K562 (cell line): ENCODE data around the gene CSRP2.

ENCODE experiments used
- BHLHE40 ChIP-seq: IDR thresholded peaks from 2 replicates; pipeline ENCODE4 v1.6.1; 2011; ENCODE audit warnings: low read length, improper control_type of control experiment
- SETDB1 ChIP-seq: IDR thresholded peaks from one replicate; pipeline ENCODE4 v1.6.1; 2012; ENCODE audit warnings: low read length, control low read depth, inconsistent platforms
- SIX5 ChIP-seq, 2 experiments: IDR thresholded peaks; 2 replicates each; pipeline ENCODE4 v1.6.1; 2011; ENCODE audit warnings: low read length in 2 of 2, borderline replicate concordance in 1 of 2, low read depth in 1 of 2, mild to moderate bottlenecking in 1 of 2, moderate library complexity in 1 of 2; ENCODE audit not compliant: insufficient read depth in 1 of 2

DNA sequence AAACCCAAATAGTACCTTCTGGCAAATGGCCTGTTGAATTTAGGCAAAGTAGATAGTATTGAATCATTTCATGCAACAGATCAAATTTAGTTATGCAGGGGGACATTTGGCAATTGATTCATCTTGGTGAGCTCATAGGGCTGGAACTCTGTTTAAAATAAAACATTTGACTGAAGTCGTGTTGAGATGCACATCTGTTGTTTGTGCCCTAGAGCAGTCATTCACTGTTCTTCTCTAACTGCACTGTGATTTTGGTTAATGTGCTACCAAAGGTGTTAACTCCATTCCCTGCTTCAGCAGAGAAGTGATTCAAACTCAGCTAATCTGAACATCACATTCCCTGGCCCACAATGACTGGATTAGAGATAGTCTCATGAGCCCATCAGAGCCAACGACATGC lies 44.0 kb upstream of the CSRP2 start:
- no peak for TF ChIP-seq SETDB1
- no peak for TF ChIP-seq BHLHE40
- no peak for TF ChIP-seq SIX5 (IDR thresholded peaks at IDR 0.05; ENCODE audit: borderline replicate concordance in 1 of 2, insufficient read depth in 1 of 2, low read depth in 1 of 2, low read length in 2 of 2)
